Calu3 (cell line): ENCODE results near the gene UFSP1. TPM values are rescaled to one million over a fixed set of nuclear protein-coding genes. Genes with fewer than 3 reads are reported as not detected.
A peak's percentile ranks its signal among the peaks of the same experiment; 100 is the strongest.

Experiments
- BruUV-seq: library from RNA; stranded (reverse); fragments of 400-500 nt; replicated peaks from 2 replicates; lab custom pipeline; 2021; lab: Mats Ljungman, UMichigan
- CTCF ChIA-PET: fragments of 300-600 bp; sonication (Branson Sonifier 250); formaldehyde crosslinking; loops from one replicate; lab custom pipeline; 2022; ENCODE audit warnings: antibody characterized with exemption; lab: Charles Lee
- DNase-seq: peaks from one replicate; pipeline ENCODE4 v3.0.0; 2022
- H3K27ac Mint-ChIP-seq: one replicate; pipeline ENCODE4 v1.8.0; 2022; ENCODE audit warnings: mixed read lengths; ENCODE audit not compliant: unreplicated experiment
- H3K27me3 Mint-ChIP-seq: one replicate; pipeline ENCODE4 v1.8.0; 2022; ENCODE audit warnings: mixed read lengths; ENCODE audit not compliant: unreplicated experiment
- H3K36me3 Mint-ChIP-seq: one replicate; pipeline ENCODE4 v1.8.0; 2022; ENCODE audit warnings: mild to moderate bottlenecking, moderate library complexity, mixed read lengths; ENCODE audit not compliant: insufficient read depth, unreplicated experiment
- H3K4me1 Mint-ChIP-seq: one replicate; pipeline ENCODE4 v1.8.0; 2022; ENCODE audit warnings: mild to moderate bottlenecking, low read depth, mixed read lengths; ENCODE audit not compliant: unreplicated experiment
- H3K4me3 Mint-ChIP-seq: one replicate; pipeline ENCODE4 v1.8.0; 2022; ENCODE audit warnings: mild to moderate bottlenecking, low read depth, moderate library complexity, mixed read lengths; ENCODE audit not compliant: unreplicated experiment
- H3K9me3 Mint-ChIP-seq: one replicate; pipeline ENCODE4 v1.8.0; 2022; ENCODE audit warnings: low read depth, mixed read lengths; ENCODE audit not compliant: unreplicated experiment
- intact Hi-C: fragments of 100-400 bp; cut with micrococcal nuclease; formaldehyde crosslinking; loops from one replicate; pipeline ENCODE4 v1.10.0; 2022; ENCODE audit not compliant: unreplicated experiment
- total RNA-seq: library from RNA; stranded (reverse); gene quantifications from 2 replicates; pipeline ENCODE4 v1.2.3, GENCODE V29; 2022
- TF ChIP-seq, protein P1 (sequence below): fragments of 200-600 bp; IDR thresholded peaks from one replicate; pipeline ENCODE4 v1.8.0; 2022; ENCODE audit warnings: antibody characterized with exemption; ENCODE audit not compliant: unreplicated experiment

Gene UFSP1
- total RNA-seq, 1 experiment from 2014 or later = 4.2 TPM

DNA sequence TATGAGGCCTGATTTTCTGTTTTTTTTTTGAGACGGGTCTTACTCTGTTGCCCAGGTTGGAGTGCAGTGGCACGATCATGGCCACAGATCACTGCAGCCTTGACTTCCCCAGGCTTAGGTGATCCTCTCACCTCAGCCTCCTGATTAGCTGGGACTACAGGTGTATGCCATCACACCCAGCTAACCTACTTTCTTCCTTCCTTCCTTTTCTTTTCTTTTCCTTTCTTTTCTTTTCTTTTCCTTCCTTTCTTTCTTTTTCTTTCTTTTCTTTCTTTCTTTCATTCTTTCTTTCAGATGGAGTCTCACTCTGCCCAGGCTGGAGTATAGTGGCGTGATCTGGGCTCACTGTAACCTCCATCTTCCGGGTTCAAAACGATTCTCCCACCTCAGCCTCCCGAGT, 10.8 kb downstream of the UFSP1 start:
- no peaks in the 10 kb centered on the region for H3K27me3 Mint-ChIP-seq
- H3K27ac Mint-ChIP-seq = no peak overlapping the region
- no TSS peak for BruUV-seq
- H3K4me3 Mint-ChIP-seq = no peak overlapping the region
- H3K36me3 Mint-ChIP-seq = peaks cover 65% of the 10 kb centered on the region
- intact Hi-C loops = no loop called here
- CTCF ChIA-PET = no interaction called here
- no peak for DNase-seq
- TF ChIP-seq, protein P1, sequence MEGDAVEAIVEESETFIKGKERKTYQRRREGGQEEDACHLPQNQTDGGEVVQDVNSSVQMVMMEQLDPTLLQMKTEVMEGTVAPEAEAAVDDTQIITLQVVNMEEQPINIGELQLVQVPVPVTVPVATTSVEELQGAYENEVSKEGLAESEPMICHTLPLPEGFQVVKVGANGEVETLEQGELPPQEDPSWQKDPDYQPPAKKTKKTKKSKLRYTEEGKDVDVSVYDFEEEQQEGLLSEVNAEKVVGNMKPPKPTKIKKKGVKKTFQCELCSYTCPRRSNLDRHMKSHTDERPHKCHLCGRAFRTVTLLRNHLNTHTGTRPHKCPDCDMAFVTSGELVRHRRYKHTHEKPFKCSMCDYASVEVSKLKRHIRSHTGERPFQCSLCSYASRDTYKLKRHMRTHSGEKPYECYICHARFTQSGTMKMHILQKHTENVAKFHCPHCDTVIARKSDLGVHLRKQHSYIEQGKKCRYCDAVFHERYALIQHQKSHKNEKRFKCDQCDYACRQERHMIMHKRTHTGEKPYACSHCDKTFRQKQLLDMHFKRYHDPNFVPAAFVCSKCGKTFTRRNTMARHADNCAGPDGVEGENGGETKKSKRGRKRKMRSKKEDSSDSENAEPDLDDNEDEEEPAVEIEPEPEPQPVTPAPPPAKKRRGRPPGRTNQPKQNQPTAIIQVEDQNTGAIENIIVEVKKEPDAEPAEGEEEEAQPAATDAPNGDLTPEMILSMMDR = no peak
- peaks cover 10% of the 10 kb centered on the region for H3K4me1 Mint-ChIP-seq
- H3K9me3 Mint-ChIP-seq = no peaks in the 10 kb centered on the region

DNA sequence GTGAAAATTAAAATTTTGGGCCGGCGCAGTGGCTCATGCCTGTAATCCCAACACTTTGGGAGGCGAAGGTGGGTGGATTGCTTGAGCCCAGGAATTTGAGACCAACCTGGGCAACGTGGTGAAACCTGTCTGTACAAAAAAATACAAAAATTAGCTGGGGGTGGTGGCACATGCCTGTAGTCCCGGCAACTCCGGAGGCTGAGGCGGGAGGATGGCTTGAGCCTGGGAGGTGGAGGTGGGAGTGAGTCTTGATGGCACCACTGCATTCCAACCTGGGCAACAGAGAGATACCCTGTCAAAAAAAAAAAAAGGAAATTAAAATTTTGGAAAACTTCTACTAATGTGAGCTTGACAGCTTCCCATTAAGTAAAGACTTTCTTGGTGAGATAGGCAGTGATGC, 11.5 kb downstream of the UFSP1 start:
- Mint-ChIP-seq H3K4me1 (peaks cover 10% of the 10 kb centered on the region), H3K27me3 (no peaks in the 10 kb centered on the region), H3K9me3 (no peaks in the 10 kb centered on the region), H3K4me3 (no peak overlapping the region), H3K27ac (no peak overlapping the region), H3K36me3 (peaks cover 66% of the 10 kb centered on the region)
- TF ChIP-seq, protein P1 = no peak
- CTCF ChIA-PET = interaction anchor here (0.7 kb wide), 1 partner anchor 172 kb away, joined by 4 read pairs; the partner anchor contains the start of gene POP7
- intact Hi-C loops = no loop called here
- DNase-seq = no peak
- TSS peak; percentile 1 for BruUV-seq

DNA sequence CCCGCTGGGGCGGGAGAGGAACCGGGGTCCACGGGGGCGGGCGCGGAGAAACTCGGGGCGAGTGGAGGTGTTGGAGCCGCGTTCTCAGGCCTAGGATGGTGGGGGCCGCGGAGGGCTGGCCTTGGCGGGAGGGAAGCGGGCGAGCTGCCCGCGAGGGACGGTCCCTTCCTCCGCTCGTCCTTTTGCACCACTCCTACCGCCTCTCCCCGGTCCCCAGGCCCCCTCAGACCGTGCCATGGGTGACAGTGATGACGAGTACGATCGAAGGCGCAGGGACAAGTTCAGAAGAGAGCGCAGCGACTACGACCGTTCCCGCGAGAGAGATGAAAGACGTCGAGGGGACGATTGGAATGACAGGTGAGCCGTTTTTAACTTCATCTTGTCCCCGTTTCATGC, 14.2 kb downstream of the UFSP1 start:
- intact Hi-C loops = no loop called here
- BruUV-seq = no TSS peak
- Mint-ChIP-seq H3K4me1 (peaks cover 10% of the 10 kb centered on the region), H3K4me3 (peak overlapping the region; percentile 97), H3K9me3 (no peaks in the 10 kb centered on the region), H3K27ac (peak overlapping the region; percentile 97), H3K36me3 (peaks cover 63% of the 10 kb centered on the region), H3K27me3 (no peaks in the 10 kb centered on the region)
- CTCF ChIA-PET = interaction anchor here (0.6 to 2.0 kb wide), 5 partner anchors 14 to 595 kb away, joined by 3 to 8 read pairs (median 5); partner anchors contain the start of gene UFSP1
- TF ChIP-seq, protein P1 = no peak
- no peak for DNase-seq

DNA sequence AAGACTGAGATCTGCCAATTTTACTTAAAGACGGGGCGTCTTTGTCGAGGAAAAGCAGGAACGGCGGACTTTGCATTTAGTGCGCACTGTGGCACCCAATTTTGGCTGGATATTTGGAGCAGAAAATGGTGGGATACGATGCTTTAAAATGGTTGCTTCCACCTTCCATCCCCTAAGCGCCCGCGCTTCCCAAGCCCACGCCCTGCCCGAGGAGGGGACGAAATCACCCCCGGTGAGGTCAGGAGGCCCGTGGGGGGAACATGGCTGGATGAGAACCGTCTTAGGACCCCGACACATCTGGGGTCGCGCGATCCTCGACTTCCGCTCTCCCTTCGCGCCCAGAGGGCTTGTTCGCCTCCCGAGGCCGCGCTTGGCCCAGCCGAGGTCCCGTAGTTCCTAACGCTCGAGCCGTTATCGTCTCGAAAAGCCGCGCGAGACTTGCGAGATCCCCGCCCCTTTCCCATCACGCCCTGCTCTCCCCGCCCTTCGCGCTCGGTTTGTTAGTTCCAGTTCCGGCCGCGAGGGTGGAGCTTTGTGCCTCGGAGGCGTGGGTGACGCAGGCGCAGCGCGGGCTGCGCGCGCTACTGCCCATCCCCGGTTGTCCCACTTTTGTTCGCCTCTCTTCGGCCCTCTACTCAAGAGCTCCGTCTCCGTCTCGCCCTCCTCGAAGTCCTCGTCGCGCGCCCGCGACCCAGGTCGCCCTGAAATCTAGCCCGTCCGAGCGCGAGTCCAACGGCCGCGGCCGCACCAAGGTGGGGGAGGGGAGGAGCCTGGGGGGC, 14.7 kb downstream of the UFSP1 start, which contains the start of gene SRRT:
Gene SRRT (plus strand): TSS at position 527 of the 779 bp plus-strand sequence. CDS start 488 bp downstream, outside the sequence.
- intact Hi-C loops = no loop called here
- Mint-ChIP-seq H3K4me1 (peaks cover 10% of the 10 kb centered on the region), H3K36me3 (peaks cover 57% of the 10 kb centered on the region), H3K27ac (peak within 1 kb of the TSS; percentile 97), H3K9me3 (no peaks in the 10 kb centered on the region), H3K4me3 (peak within 1 kb of the TSS; percentile 97), H3K27me3 (no peaks in the 10 kb centered on the region)
- BruUV-seq = TSS peak; percentile 98
- TF ChIP-seq, protein P1 = no peak
- DNase-seq = peak; percentile 95
- CTCF ChIA-PET = interaction anchor here (0.7 to 2.0 kb wide), 5 partner anchors 15 to 596 kb away, joined by 3 to 8 read pairs (median 5); partner anchors contain the start of genes POP7 and UFSP1
